Measurements from ENCODE around the gene ADAM12.

- TF ChIP-seq EP300 (IDR thresholded peaks at IDR 0.05; ENCODE audit: borderline replicate concordance): no peak
- TF ChIP-seq, protein P1, sequence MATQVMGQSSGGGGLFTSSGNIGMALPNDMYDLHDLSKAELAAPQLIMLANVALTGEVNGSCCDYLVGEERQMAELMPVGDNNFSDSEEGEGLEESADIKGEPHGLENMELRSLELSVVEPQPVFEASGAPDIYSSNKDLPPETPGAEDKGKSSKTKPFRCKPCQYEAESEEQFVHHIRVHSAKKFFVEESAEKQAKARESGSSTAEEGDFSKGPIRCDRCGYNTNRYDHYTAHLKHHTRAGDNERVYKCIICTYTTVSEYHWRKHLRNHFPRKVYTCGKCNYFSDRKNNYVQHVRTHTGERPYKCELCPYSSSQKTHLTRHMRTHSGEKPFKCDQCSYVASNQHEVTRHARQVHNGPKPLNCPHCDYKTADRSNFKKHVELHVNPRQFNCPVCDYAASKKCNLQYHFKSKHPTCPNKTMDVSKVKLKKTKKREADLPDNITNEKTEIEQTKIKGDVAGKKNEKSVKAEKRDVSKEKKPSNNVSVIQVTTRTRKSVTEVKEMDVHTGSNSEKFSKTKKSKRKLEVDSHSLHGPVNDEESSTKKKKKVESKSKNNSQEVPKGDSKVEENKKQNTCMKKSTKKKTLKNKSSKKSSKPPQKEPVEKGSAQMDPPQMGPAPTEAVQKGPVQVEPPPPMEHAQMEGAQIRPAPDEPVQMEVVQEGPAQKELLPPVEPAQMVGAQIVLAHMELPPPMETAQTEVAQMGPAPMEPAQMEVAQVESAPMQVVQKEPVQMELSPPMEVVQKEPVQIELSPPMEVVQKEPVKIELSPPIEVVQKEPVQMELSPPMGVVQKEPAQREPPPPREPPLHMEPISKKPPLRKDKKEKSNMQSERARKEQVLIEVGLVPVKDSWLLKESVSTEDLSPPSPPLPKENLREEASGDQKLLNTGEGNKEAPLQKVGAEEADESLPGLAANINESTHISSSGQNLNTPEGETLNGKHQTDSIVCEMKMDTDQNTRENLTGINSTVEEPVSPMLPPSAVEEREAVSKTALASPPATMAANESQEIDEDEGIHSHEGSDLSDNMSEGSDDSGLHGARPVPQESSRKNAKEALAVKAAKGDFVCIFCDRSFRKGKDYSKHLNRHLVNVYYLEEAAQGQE (IDR thresholded peaks at IDR 0.05; ENCODE audit: low read depth): no peak
These were observed 128.4 kb downstream of the ADAM12 start for GRCh38 chr10:126259760-126260479.
